ENCODE results near the gene RMND5B. TPM values are rescaled to one million over a fixed set of nuclear protein-coding genes. Genes with fewer than 3 reads are reported as not detected.
"Not testable (repeated sequence)": the region's sequence is repeated elsewhere in the genome, so short reads cannot be mapped to it uniquely, and the experiment has no call there.

Gene RMND5B
- total and polyA plus RNA-seq, 7 donors, result 25.2 to 44.8 (median 37.5) TPM

- WGBS, 2 donors, result 38 to 73% methylated on average over 18 of the region's 18 CpGs
- intact Hi-C loops (cut with DNase I), result loop anchor here (5.0 kb wide), 2 partner anchors 38 to 47 kb away; no protein-coding TSS in a partner anchor
- peaks cover 0 to 36% (median 30%) of the 10 kb centered on the region in 4 donors for H3K4me1 ChIP-seq
Observed at GRCh38 chr5:178123966-178124925, 6.6 kb upstream of the RMND5B start.

GRCh38 chr5:178125253-178125906 lies 5.4 kb upstream of the RMND5B start:
- intact Hi-C loops (cut with DNase I), result no loop called here
- Histone ChIP-seq H3K4me1 (peaks cover 0 to 43% (median 34%) of the 10 kb centered on the region in 4 donors), H3K4me3 (no peak overlapping the region), H3K36me3 (no peaks in the 10 kb centered on the region), H3K27me3 (no peaks in the 10 kb centered on the region), H3K9me3 (no peaks in the 10 kb centered on the region), H3K27ac (no peak overlapping the region)
- 87 to 88% methylated on average over 10 of the region's 10 CpGs for WGBS, 2 donors
- DNase-seq, result no peak
- no peak for TF ChIP-seq POLR2AphosphoS5 (IDR thresholded peaks at IDR 0.05)
- TF ChIP-seq CTCF (IDR thresholded peaks at IDR 0.05), result no peak
- TF ChIP-seq POLR2A (IDR thresholded peaks at IDR 0.05), result no peak
- no peak for TF ChIP-seq EP300 (IDR thresholded peaks at IDR 0.05)

More at GRCh38 chr5:178123966-178124925, 6.6 kb upstream of the RMND5B start:
- Histone ChIP-seq H3K27me3 (no peaks in the 10 kb centered on the region), H3K9me3 (no peaks in the 10 kb centered on the region), H3K27ac (no peak overlapping the region), H3K36me3 (no peaks in the 10 kb centered on the region), H3K4me3 (no peak overlapping the region)
- TF ChIP-seq POLR2AphosphoS5 (IDR thresholded peaks at IDR 0.05), result no peak
- TF ChIP-seq CTCF (IDR thresholded peaks at IDR 0.05), result no peak
- TF ChIP-seq EP300 (IDR thresholded peaks at IDR 0.05), result no peak
- TF ChIP-seq POLR2A (IDR thresholded peaks at IDR 0.05), result no peak
- DNase-seq, result no peak

- H3K4me1 ChIP-seq, result peaks cover 0 to 37% (median 28%) of the 10 kb centered on the region in 4 donors
Observed at GRCh38 chr5:178126556-178126955, 4.3 kb upstream of the RMND5B start.

GRCh38 chr5:178127300-178128009 lies 3.4 kb upstream of the RMND5B start:
- H3K9me3 ChIP-seq; DNase-seq; intact Hi-C loops (cut with DNase I); H3K27ac ChIP-seq; H3K4me3 ChIP-seq; H3K27me3 ChIP-seq; H3K36me3 ChIP-seq: not testable (repeated sequence)
- peaks cover 0 to 37% (median 27%) of the 10 kb centered on the region in 4 donors for H3K4me1 ChIP-seq
- WGBS, 2 donors, result 84 to 88% methylated on average over 14 of the region's 14 CpGs

More at GRCh38 chr5:178126556-178126955, 4.3 kb upstream of the RMND5B start:
- Histone ChIP-seq H3K27me3 (no peaks in the 10 kb centered on the region), H3K27ac (no peak overlapping the region), H3K4me3 (no peak overlapping the region), H3K9me3 (no peaks in the 10 kb centered on the region), H3K36me3 (no peaks in the 10 kb centered on the region)
- WGBS, 2 donors, result 82 to 87% methylated on average over 3 of the region's 3 CpGs
- intact Hi-C loops (cut with DNase I), result no loop called here
- DNase-seq, result no peak
- TF ChIP-seq POLR2A (IDR thresholded peaks at IDR 0.05) (no peak), POLR2AphosphoS5 (IDR thresholded peaks at IDR 0.05) (no peak), EP300 (IDR thresholded peaks at IDR 0.05) (no peak), CTCF (IDR thresholded peaks at IDR 0.05) (no peak)

All from sigmoid colon (tissue), 7 donors.